ENCODE results near the gene FBXO4. TPM values are rescaled to one million over a fixed set of nuclear protein-coding genes. Genes with fewer than 3 reads are reported as not detected.
"Not testable (repeated sequence)": the region's sequence is repeated elsewhere in the genome, so short reads cannot be mapped to it uniquely, and the experiment has no call there.

The FBXO4 gene
- total RNA-seq, 1 experiment from 2014 or later, result 9.0 TPM

DNA sequence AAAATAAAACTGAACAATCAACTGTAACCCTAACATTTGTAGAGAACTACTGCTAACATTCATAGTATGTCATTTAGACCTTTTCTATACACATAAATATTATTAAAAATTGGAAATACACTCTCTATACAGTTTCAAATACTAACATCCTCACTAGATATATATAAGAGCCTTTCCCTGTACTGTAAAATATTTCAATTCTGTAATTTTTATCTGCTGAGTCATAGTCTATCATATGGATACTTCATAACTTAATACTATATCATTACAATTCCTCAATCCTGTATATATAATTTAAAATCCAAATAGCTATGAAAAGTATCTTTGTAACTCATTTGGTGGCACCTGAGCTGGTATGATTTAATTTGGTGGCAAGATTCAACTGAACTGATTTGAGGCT, 55.8 kb downstream of the FBXO4 start:
- intact Hi-C loops (cut with micrococcal nuclease), result no loop called here
- no peaks in the 10 kb centered on the region for H3K9me3 ChIP-seq (ENCODE audit: control insufficient read depth in 1 of 2, insufficient read depth in 1 of 2, low read depth in 1 of 2, low read length in 2 of 2)
- ATAC-seq (no peak), DNase-seq (ENCODE audit: low read depth, low spot score) (no peak)
- H3K79me2 ChIP-seq (ENCODE audit: insufficient read depth, low read length), result no peaks in the 10 kb centered on the region
- no peak overlapping the region for H3K27ac ChIP-seq (ENCODE audit: low read depth, low read length)
- BruUV-seq (replicated peaks), result no TSS peak
- H3K36me3 ChIP-seq (ENCODE audit: control insufficient read depth in 1 of 2, insufficient read depth in 2 of 2, low read length in 2 of 2), result no peaks in the 10 kb centered on the region
- no peaks in the 10 kb centered on the region for H3K4me1 ChIP-seq (ENCODE audit: control insufficient read depth in 1 of 2, insufficient read depth in 2 of 2, low read length in 2 of 2)
- CTCF ChIA-PET, result no interaction called here
- H3K4me2 ChIP-seq (ENCODE audit: low read length), result no peak overlapping the region
- H3K27me3 ChIP-seq (ENCODE audit: insufficient read depth, low read length), result peaks cover 5% of the 10 kb centered on the region; the same call in 1 of the 2 replicates
- H3K4me3 ChIP-seq (replicated peaks in 1 of 2; ENCODE audit: low read depth in 1 of 2, low read length in 2 of 2), result no peak overlapping the region
- no peak for TF ChIP-seq ELF1 (IDR thresholded peaks at IDR 0.05; ENCODE audit: borderline replicate concordance, low read depth)
- no peak for TF ChIP-seq CBX3 (IDR thresholded peaks at IDR 0.05; ENCODE audit: low read depth)
- TF ChIP-seq EZH2phosphoT487 (IDR thresholded peaks at IDR 0.05; ENCODE audit: borderline replicate concordance), result no peak
- TF ChIP-seq, protein P1, sequence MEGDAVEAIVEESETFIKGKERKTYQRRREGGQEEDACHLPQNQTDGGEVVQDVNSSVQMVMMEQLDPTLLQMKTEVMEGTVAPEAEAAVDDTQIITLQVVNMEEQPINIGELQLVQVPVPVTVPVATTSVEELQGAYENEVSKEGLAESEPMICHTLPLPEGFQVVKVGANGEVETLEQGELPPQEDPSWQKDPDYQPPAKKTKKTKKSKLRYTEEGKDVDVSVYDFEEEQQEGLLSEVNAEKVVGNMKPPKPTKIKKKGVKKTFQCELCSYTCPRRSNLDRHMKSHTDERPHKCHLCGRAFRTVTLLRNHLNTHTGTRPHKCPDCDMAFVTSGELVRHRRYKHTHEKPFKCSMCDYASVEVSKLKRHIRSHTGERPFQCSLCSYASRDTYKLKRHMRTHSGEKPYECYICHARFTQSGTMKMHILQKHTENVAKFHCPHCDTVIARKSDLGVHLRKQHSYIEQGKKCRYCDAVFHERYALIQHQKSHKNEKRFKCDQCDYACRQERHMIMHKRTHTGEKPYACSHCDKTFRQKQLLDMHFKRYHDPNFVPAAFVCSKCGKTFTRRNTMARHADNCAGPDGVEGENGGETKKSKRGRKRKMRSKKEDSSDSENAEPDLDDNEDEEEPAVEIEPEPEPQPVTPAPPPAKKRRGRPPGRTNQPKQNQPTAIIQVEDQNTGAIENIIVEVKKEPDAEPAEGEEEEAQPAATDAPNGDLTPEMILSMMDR (IDR thresholded peaks at IDR 0.05 in 2 of 3, conservative IDR thresholded peaks at IDR 0.05 in 1 of 3; ENCODE audit: borderline replicate concordance in 1 of 3, insufficient read depth in 1 of 3, low read depth in 2 of 3, low read length in 2 of 3), result no peak
- TF ChIP-seq POLR2A (IDR thresholded peaks at IDR 0.05; ENCODE audit: borderline replicate concordance, extremely low read depth, insufficient read depth, insufficient read length), result no peak
- no peak for TF ChIP-seq RAD21 (IDR thresholded peaks at IDR 0.05; ENCODE audit: low read depth)
- TF ChIP-seq ZBTB33 (IDR thresholded peaks at IDR 0.05; ENCODE audit: extremely low read depth, insufficient replicate concordance, low read length), result no peak
- no peak for TF ChIP-seq SRF (IDR thresholded peaks at IDR 0.05; ENCODE audit: low read depth)
- no peak for TF ChIP-seq JUND (IDR thresholded peaks at IDR 0.05)
- H4K20me1 ChIP-seq (ENCODE audit: insufficient read depth), result no peaks in the 10 kb centered on the region
- RAD21 ChIA-PET (ENCODE audit: low non-redundant PET in 1 of 2, low total read pairs in 2 of 2, uncharacterized antibody in 2 of 2, unreplicated experiment in 2 of 2), result no interaction called here
- POLR2A ChIA-PET, result no interaction called here
- no peaks in the 10 kb centered on the region for H3K9me2 ChIP-seq (ENCODE audit: insufficient read depth)
- no peak overlapping the region for H3K9ac ChIP-seq (ENCODE audit: low read length)
- H2AFZ ChIP-seq (ENCODE audit: low read depth, low read length, poor library complexity, severe bottlenecking), result no peak overlapping the region

- CTCF ChIA-PET; H3K9me3 ChIP-seq (ENCODE audit: control insufficient read depth in 1 of 2, insufficient read depth in 1 of 2, low read depth in 1 of 2, low read length in 2 of 2); H3K79me2 ChIP-seq (ENCODE audit: insufficient read depth, low read length); H3K9ac ChIP-seq (ENCODE audit: low read length); RAD21 ChIA-PET (ENCODE audit: low non-redundant PET in 1 of 2, low total read pairs in 2 of 2, uncharacterized antibody in 2 of 2, unreplicated experiment in 2 of 2); H3K9me2 ChIP-seq (ENCODE audit: insufficient read depth); POLR2A ChIA-PET; H3K27ac ChIP-seq (ENCODE audit: low read depth, low read length); BruUV-seq (replicated peaks); H3K4me1 ChIP-seq (ENCODE audit: control insufficient read depth in 1 of 2, insufficient read depth in 2 of 2, low read length in 2 of 2); H4K20me1 ChIP-seq (ENCODE audit: insufficient read depth); H3K36me3 ChIP-seq (ENCODE audit: control insufficient read depth in 1 of 2, insufficient read depth in 2 of 2, low read length in 2 of 2); ATAC-seq; DNase-seq (ENCODE audit: low read depth, low spot score); H3K4me3 ChIP-seq (replicated peaks in 1 of 2; ENCODE audit: low read depth in 1 of 2, low read length in 2 of 2); H2AFZ ChIP-seq (ENCODE audit: low read depth, low read length, poor library complexity, severe bottlenecking); H3K4me2 ChIP-seq (ENCODE audit: low read length); intact Hi-C loops (cut with micrococcal nuclease): not testable (repeated sequence)
- peaks cover 12% of the 10 kb centered on the region; the same call in 1 of the 2 replicates for H3K27me3 ChIP-seq (ENCODE audit: insufficient read depth, low read length)
These were observed 57.8 kb downstream of the FBXO4 start for GRCh38 chr5:41982858-41983257.
